ES-I3 (cell line): ENCODE results near the gene CDK16.
A peak's percentile ranks its signal among the peaks of the same experiment; 100 is the strongest.

Experiments used
- H3K36me3 ChIP-seq: 2 replicates; pipeline ENCODE4 v1.6.1; 2013; ENCODE audit warnings: mild to moderate bottlenecking, low read length, control low read depth, moderate library complexity; ENCODE audit not compliant: insufficient read depth
- H3K4me1 ChIP-seq: 2 replicates; pipeline ENCODE4 v1.6.1; 2013; ENCODE audit warnings: mild to moderate bottlenecking, control low read depth, low read length; ENCODE audit not compliant: insufficient read depth
- H3K9ac ChIP-seq: 2 replicates; pipeline ENCODE4 v1.6.1; 2013; ENCODE audit warnings: low read depth, mild to moderate bottlenecking, low read length, moderate library complexity
- H3K9me3 ChIP-seq: 2 replicates; pipeline ENCODE4 v1.6.1; 2013; ENCODE audit warnings: mild to moderate bottlenecking, low read length, moderate library complexity; ENCODE audit not compliant: control insufficient read depth, insufficient read depth

CDK16 gene

GRCh38 chrX:47233333-47234113, 15.0 kb downstream of the CDK16 start:
- Histone ChIP-seq H3K4me1 (peaks cover 7% of the 10 kb centered on the region; the same call in 1 of the 2 replicates), H3K9ac (peak overlapping the region; percentile 91), H3K9me3 (no peaks in the 10 kb centered on the region), H3K36me3 (no peaks in the 10 kb centered on the region)

DNA sequence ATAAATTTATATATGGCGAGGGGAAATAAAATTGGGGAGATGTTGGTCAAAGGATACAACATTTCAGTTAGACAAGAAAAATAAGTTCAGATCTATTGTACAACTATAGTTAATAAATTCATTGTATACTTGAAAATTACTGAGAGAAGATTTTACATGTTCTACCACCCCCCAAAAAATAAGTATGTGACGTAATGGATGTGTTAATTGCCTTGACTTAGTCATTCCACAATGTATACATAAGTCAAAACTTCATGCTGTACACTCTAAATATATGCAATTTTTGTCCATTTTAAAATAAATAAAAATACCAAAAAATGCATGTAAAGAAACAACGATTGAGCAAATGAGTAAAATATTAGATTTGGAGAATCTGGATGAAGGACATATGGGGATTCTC, 16.1 kb downstream of the CDK16 start:
- H3K36me3 ChIP-seq, result peaks cover 2% of the 10 kb centered on the region; the same call in 1 of the 2 replicates
- H3K4me1 ChIP-seq, result peaks cover 7% of the 10 kb centered on the region; the same call in 1 of the 2 replicates
- H3K9ac ChIP-seq, result peak overlapping the region; percentile 91; the same call in 1 of the 2 replicates
- H3K9me3 ChIP-seq, result no peaks in the 10 kb centered on the region

GRCh38 chrX:47235691-47236103, 17.2 kb downstream of the CDK16 start:
- Histone ChIP-seq H3K9ac (no peak overlapping the region), H3K4me1 (peaks cover 7% of the 10 kb centered on the region; the same call in 1 of the 2 replicates), H3K36me3 (peaks cover 7% of the 10 kb centered on the region), H3K9me3 (no peaks in the 10 kb centered on the region)

GRCh38 chrX:47239199-47239598, 20.7 kb downstream of the CDK16 start:
- Histone ChIP-seq H3K4me1 (peaks cover 7% of the 10 kb centered on the region; the same call in 1 of the 2 replicates), H3K36me3 (peaks cover 30% of the 10 kb centered on the region), H3K9me3 (no peaks in the 10 kb centered on the region), H3K9ac (no peak overlapping the region)

- Histone ChIP-seq H3K36me3 (peaks cover 37% of the 10 kb centered on the region), H3K4me1 (peaks cover 3% of the 10 kb centered on the region; the same call in 1 of the 2 replicates), H3K9ac (no peak overlapping the region), H3K9me3 (no peaks in the 10 kb centered on the region)
Measured at GRCh38 chrX:47239898-47240545, 21.5 kb downstream of the CDK16 start.

DNA sequence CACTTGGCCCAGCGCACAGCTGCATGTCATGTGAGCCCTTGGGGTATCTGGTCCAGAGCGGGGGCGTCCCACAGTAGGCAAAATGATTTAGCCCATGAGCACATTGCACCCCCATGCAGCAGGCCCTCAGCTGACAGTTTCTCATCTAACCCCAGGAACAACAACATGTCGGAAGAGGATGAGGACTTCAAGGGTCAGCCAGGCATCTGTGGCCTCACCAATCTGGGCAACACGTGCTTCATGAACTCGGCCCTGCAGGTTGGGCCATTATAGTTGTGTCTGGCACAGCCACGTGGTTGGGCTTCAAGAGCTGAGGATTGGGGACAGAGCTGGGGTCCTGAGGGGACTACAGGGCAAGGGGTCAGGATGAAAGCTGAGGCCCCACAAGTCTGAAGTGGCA, 22.1 kb downstream of the CDK16 start:
- H3K4me1 ChIP-seq, result no peaks in the 10 kb centered on the region
- H3K9me3 ChIP-seq, result no peaks in the 10 kb centered on the region
- H3K36me3 ChIP-seq, result peaks cover 43% of the 10 kb centered on the region
- H3K9ac ChIP-seq, result no peak overlapping the region

DNA sequence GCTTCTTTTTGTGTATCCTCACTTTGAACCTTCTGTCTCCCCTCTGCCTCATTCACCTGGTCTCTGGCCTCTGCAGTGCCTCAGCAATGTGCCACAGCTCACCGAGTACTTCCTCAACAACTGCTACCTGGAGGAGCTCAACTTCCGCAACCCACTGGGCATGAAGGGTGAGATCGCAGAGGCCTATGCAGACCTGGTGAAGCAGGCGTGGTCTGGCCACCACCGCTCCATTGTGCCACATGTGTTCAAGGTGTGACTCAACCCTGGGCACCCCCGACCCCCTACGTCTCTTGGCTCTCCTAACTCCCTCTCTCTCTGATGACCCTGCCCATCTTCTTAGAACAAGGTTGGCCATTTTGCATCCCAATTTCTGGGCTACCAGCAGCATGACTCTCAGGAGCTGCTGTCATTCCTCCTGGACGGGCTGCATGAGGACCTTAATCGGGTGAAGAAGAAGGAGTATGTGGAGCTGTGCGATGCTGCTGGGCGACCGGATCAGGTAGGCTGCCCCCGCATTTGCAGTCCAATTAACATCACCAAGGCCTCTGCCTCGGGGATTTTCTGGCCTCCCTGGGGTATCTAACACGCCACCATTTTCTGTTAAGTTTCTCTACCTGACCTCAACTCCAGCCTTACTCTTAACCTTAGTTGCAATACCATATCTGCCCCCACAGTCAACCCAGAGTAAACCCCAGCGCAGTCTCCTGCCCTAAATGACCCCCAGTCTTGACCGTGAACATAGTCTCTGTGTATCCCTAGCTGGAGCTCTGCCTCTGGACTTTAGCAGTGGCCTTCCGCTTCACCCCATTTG, 22.9 kb downstream of the CDK16 start:
- H3K4me1 ChIP-seq, result no peaks in the 10 kb centered on the region
- H3K9me3 ChIP-seq, result no peaks in the 10 kb centered on the region
- no peak overlapping the region for H3K9ac ChIP-seq
- peaks cover 43% of the 10 kb centered on the region for H3K36me3 ChIP-seq

GRCh38 chrX:47242321-47242720, 23.8 kb downstream of the CDK16 start:
- Histone ChIP-seq H3K9me3 (no peaks in the 10 kb centered on the region), H3K36me3 (peaks cover 47% of the 10 kb centered on the region), H3K4me1 (no peaks in the 10 kb centered on the region), H3K9ac (no peak overlapping the region)

DNA sequence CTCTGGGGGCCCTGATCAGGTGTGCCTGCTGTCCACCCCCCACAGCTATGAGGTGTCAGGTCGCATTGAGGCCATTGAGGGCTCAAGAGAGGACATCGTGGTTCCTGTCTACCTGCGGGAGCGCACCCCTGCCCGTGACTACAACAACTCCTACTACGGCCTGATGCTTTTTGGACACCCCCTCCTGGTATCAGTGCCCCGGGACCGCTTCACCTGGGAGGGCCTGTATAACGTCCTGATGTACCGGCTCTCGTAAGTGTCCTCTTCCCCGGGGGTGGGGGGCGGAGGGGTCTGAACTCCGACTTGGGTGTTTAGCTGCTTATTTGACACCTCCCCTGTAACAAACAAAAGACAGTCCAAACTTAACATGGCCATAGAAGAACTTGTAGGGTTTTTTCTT, 24.9 kb downstream of the CDK16 start:
- Histone ChIP-seq H3K9ac (no peak overlapping the region), H3K9me3 (no peaks in the 10 kb centered on the region), H3K36me3 (peaks cover 50% of the 10 kb centered on the region), H3K4me1 (no peaks in the 10 kb centered on the region)

GRCh38 chrX:47244676-47245075, 26.2 kb downstream of the CDK16 start:
- no peaks in the 10 kb centered on the region for H3K9me3 ChIP-seq
- no peaks in the 10 kb centered on the region for H3K4me1 ChIP-seq
- peaks cover 47% of the 10 kb centered on the region for H3K36me3 ChIP-seq
- no peak overlapping the region for H3K9ac ChIP-seq

DNA sequence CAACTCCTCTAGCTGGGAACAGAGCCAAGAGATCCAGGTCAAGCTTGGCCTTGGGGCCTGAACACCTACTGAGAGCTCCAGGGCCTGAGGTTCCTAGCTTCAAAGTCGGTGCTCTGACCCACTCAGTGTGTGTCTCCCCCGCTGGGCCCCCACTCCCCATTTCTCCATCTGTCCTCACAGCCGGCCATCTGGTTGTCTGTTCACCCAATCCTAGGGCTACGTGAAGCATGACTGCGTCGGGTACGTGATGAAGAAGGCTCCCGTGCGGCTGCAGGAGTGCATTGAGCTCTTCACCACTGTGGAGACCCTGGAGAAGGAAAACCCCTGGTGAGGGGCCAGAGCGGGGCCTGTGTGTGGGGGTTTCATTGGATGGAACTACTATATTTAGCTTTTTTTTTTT, 26.7 kb downstream of the CDK16 start:
- H3K9ac ChIP-seq, result no peak overlapping the region
- peaks cover 47% of the 10 kb centered on the region for H3K36me3 ChIP-seq

GRCh38 chrX:47247206-47247998, 28.9 kb downstream of the CDK16 start:
- Histone ChIP-seq H3K9ac (no peak overlapping the region), H3K9me3 (no peaks in the 10 kb centered on the region), H3K36me3 (peaks cover 28% of the 10 kb centered on the region; the same call in 1 of the 2 replicates)

More for the DNA sequence above, 26.7 kb downstream of the CDK16 start:
- H3K9me3 ChIP-seq, result no peaks in the 10 kb centered on the region
- H3K4me1 ChIP-seq, result no peaks in the 10 kb centered on the region

DNA sequence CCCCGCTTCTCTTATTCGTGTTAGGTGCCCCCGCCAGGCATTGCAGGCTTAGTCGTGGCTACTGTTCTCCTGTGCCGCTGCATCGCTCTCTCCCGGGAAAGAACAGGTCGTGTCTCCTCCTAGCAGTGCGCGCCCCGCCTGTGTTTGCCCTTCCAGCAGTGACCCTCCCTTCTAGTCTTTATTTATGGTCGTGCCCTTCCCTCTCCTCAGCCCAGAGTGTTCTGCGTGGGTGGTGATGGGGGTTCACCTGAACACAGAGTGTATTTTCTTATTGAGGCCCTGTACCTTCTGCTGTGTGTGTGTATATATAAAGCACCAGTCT, 29.5 kb downstream of the CDK16 start:
- Histone ChIP-seq H3K9ac (no peak overlapping the region), H3K4me1 (no peaks in the 10 kb centered on the region), H3K36me3 (peaks cover 25% of the 10 kb centered on the region; the same call in 1 of the 2 replicates), H3K9me3 (no peaks in the 10 kb centered on the region)

More at GRCh38 chrX:47247206-47247998, 28.9 kb downstream of the CDK16 start:
- H3K4me1 ChIP-seq, result no peaks in the 10 kb centered on the region

GRCh38 chrX:47248576-47248975, 30.1 kb downstream of the CDK16 start:
- H3K9ac ChIP-seq, result no peak overlapping the region
- H3K36me3 ChIP-seq, result peaks cover 24% of the 10 kb centered on the region; the same call in 1 of the 2 replicates
- no peaks in the 10 kb centered on the region for H3K4me1 ChIP-seq
- no peaks in the 10 kb centered on the region for H3K9me3 ChIP-seq
